ES-I3 (cell line): Measurements from ENCODE around the gene CC2D1A.
"Not testable (repeated sequence)": the region's sequence is repeated elsewhere in the genome, so short reads cannot be mapped to it uniquely, and the experiment has no call there.

ENCODE experiments used
- H3K36me3 ChIP-seq: 2 replicates; pipeline ENCODE4 v1.6.1; 2013; ENCODE audit warnings: mild to moderate bottlenecking, low read length, control low read depth, moderate library complexity; ENCODE audit not compliant: insufficient read depth
- H3K4me1 ChIP-seq: 2 replicates; pipeline ENCODE4 v1.6.1; 2013; ENCODE audit warnings: mild to moderate bottlenecking, control low read depth, low read length; ENCODE audit not compliant: insufficient read depth
- H3K9ac ChIP-seq: 2 replicates; pipeline ENCODE4 v1.6.1; 2013; ENCODE audit warnings: low read depth, mild to moderate bottlenecking, low read length, moderate library complexity
- H3K9me3 ChIP-seq: 2 replicates; pipeline ENCODE4 v1.6.1; 2013; ENCODE audit warnings: mild to moderate bottlenecking, low read length, moderate library complexity; ENCODE audit not compliant: control insufficient read depth, insufficient read depth

CC2D1A gene

DNA sequence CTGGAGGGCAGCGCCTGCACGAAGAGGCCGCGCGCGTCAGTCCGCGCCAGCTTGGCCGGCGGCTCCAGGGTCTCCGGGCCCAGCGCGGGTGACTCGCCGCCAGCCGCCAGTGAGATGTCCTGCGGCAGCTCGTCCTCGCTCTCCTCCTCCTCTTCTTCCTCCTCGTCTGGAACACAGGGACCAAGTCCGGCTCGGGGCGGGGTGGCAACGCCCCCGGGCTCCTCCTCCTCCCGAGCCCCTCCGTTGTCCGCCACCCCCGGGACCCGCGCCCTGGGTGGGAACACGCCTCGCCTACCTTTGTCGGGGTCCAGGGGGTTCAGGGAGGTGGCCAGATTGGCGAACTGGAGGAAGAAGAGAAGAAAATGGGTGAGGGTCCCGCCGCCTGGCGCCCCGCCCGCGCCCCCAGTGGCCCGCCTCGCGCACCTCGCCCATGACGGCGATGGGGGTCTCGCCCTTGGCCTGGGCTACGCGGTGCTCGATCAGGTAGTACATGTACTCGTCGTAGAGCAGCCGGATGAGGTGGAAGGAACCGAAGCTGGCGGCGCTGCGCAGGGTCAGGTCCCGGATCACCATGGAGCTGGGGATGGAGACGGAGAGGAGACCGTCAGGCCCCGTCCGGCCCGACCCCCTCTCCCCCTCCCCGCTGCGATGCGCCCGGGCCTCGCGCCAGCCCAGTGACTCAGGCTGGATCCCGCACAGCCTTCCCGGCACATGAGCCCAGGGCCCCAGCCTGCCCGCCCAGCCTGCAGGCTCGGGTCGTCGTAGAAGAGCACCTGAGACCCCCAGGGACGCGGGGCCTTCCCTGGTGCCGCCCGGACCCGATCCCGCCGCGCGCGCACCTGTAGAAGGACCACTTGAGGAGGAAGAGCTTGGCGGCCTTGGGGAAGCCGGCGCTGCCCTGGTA is 57.0 kb downstream of the CC2D1A start:
- Histone ChIP-seq H3K36me3 (peaks cover under 1% of the 10 kb centered on the region; the same call in 1 of the 2 replicates), H3K4me1 (no peaks in the 10 kb centered on the region; the same call in 1 of the 2 replicates), H3K9ac (peak overlapping the region; percentile 51; the same call in 1 of the 2 replicates), H3K9me3 (no peaks in the 10 kb centered on the region)

DNA sequence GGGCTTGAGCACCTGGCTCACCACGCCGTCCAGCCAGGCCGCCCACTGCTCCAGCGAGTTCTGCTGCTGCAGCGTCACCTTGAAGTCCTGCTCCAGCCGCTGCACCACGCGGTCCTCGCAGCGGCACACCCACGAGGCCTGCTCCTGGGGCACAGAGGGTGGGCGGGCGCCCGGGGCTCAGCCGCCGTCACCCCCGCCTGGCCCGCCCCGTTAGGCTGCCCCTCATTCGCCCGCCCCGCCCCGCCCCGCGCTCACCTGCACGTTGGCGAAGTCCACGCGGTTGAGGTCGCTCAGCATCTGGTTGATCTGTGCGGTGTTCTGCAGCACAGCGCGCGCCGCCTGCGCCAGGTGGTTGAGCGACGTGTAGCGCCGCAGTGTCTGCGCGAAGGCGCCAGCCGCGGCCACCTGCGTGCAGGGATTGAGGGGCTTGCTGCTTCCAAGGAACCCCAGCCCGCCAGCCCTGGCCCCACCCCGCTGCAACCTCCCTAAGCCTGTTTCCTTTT is 57.7 kb downstream of the CC2D1A start:
- H3K36me3 ChIP-seq, result no peaks in the 10 kb centered on the region
- H3K4me1 ChIP-seq, result no peaks in the 10 kb centered on the region; the same call in 1 of the 2 replicates
- no peaks in the 10 kb centered on the region for H3K9me3 ChIP-seq
- H3K9ac ChIP-seq, result peak overlapping the region; percentile 51; the same call in 1 of the 2 replicates

DNA sequence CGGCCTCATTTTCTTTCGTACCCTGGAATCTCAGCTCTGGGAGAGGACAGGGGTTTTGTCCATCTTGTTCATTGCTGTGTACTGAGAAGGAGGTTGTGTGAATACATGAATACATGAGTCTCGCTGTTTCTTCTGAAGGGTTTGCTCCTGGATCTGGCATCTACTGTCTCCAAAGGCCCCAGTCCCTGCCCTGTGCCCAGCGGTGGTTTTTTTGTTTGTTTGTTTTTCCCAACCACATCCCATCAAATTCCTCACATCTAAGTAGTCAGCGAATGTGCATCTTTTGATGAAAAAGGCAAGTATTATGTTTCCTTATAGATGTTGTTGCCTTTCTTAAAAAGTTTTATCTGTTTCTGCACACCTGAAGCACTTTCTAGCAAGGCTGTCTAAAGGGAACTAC is 58.8 kb downstream of the CC2D1A start:
- no peaks in the 10 kb centered on the region for H3K9me3 ChIP-seq
- H3K4me1 ChIP-seq, result no peaks in the 10 kb centered on the region; the same call in 1 of the 2 replicates
- H3K9ac ChIP-seq, result no peak overlapping the region
- no peaks in the 10 kb centered on the region for H3K36me3 ChIP-seq

DNA sequence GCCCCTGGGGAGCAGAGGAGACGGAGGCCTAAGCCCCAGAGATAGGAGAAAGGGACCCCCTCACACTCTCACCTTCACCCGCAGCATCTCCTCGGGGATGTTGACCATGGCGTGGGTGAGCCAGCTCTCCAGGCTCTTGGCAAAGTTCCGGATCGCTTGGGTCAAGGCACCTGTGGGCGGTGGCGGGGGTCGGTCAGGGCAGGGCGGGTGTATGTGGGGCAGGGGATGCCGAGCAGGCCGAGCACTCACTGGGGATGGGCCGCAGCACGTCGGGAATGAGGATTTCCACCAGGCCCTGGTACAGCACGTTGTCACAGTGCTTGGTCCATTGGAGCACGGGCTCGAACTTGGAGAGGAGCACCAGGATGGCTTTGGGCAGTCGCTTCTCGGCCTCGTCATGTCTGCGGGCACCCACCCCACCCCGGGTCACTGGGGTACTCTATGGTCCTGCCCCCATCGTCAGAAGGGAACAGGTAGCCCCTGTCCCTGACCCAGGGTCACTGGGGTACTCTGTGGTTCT is 59.4 kb downstream of the CC2D1A start:
- no peaks in the 10 kb centered on the region for H3K9me3 ChIP-seq
- H3K4me1 ChIP-seq, result no peaks in the 10 kb centered on the region; the same call in 1 of the 2 replicates
- no peak overlapping the region for H3K9ac ChIP-seq
- no peaks in the 10 kb centered on the region for H3K36me3 ChIP-seq

DNA sequence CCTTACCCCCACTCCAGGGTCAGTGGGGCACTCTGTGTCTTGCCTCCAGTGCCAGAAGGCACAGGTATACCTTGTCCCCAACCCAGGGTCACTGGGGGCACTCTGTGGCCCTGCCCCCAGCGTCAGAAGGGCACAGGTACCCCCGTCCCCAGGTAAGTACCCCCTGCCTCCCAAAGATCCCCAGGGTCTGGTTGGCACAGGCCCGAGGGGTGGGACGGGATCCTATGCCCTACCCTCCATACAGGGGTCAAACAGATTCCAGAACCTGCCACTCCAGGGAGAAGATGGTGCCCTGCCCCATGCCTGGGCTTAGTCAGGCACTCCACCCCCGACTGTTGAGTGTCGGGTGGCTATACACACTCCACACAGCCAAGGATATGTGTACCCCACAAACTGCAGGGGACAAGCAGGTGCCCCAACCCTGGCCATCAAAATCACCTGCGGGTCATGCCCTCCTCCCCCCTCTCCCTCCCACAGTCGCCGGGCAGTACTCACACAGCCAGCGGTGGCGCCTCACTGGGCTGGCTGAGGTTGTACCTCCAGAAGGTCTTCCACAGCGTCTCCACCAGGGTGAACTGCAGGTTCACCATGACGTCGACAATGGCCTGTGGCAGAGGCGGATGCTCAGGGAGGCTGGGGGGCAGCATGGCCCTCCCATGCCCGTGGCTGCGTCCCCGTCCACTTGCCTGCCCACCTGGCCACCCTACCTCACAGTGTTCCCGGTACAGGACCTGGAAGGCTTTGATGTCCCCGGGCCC is 60.1 kb downstream of the CC2D1A start:
- Histone ChIP-seq H3K9me3 (no peaks in the 10 kb centered on the region), H3K36me3 (no peaks in the 10 kb centered on the region), H3K9ac (no peak overlapping the region)

DNA sequence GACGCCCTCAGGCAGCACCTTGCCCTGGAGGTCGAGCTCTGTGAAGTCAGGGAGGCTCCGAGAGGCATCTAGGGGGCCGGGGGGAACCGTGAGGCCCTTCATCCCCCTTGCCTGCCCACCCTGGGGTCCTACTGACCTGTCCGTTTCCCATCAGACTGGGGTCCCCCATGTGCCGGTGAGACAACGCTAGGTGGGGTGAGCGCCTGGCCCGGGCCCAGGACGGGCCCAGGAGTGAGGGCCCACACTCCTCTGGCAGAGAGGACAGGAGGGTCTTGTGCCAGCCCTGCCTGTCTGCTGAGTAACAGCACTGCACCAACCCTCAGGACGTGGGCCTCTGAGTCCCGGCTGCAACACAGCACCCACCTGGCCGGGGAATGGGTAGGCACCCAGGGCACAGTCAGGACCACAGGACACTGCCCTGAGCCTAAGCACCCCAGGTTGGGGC is 60.7 kb downstream of the CC2D1A start:
- Histone ChIP-seq H3K9ac (no peak overlapping the region), H3K9me3 (no peaks in the 10 kb centered on the region), H3K4me1 (no peaks in the 10 kb centered on the region), H3K36me3 (no peaks in the 10 kb centered on the region)

More for the DNA sequence above, 60.1 kb downstream of the CC2D1A start:
- H3K4me1 ChIP-seq, result no peaks in the 10 kb centered on the region; the same call in 1 of the 2 replicates

DNA sequence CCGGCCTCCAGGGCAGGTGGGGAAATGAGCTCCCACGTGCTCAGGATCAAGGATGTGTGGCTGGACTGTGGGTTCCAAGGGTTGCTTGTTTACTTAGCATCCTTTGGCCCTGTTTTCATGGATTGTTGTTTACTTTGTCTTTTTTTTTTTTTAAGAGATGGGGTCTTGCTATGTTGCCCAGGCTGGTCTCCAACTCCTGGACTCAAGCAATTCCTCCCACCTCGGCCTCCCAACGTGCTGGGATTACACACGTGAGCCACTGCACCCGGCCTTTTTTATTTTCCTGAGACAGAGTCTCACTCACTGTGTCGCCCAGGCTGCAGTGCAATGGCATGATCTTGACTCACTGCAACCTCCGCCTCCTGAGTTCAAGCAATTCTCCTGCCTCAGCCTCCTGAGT is 61.2 kb downstream of the CC2D1A start:
- not testable (repeated sequence) for H3K9me3 ChIP-seq, H3K36me3 ChIP-seq, H3K4me1 ChIP-seq

DNA sequence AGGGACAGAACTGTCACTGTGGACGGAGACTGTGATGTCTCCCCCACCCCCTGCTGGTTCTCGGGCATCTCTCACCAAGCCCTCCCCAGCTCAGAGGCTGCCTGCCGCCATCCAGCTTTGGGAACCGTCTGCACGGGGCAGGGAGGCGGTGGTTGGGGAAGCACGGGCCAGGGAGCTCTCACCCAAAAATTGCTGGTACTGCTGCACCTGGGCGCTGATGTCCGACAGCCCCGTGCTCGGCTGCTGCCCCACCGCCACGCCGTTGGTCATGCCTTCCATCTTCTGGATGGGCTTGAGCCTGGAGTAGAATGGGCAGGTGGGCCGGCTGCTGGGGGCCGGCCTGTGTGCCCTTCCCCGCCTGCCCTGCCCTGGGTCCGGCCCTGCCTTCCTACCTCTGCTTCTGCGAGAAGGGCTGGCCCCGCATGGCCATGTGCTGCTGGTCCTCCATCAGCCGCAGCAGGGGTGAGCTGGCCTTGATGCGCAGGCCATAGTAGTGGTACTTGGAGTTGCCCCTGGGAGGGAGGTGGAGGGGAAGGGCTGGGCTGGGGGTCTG is 62.5 kb downstream of the CC2D1A start:
- H3K9me3 ChIP-seq, result no peaks in the 10 kb centered on the region
- H3K4me1 ChIP-seq, result no peaks in the 10 kb centered on the region
- H3K9ac ChIP-seq, result no peak overlapping the region
- 0 out of 2 replicates have a peak, but pooled peaks cover 3% of the 10 kb centered on the region for H3K36me3 ChIP-seq

More for the DNA sequence above, 61.2 kb downstream of the CC2D1A start:
- not testable (repeated sequence) for H3K9ac ChIP-seq

DNA sequence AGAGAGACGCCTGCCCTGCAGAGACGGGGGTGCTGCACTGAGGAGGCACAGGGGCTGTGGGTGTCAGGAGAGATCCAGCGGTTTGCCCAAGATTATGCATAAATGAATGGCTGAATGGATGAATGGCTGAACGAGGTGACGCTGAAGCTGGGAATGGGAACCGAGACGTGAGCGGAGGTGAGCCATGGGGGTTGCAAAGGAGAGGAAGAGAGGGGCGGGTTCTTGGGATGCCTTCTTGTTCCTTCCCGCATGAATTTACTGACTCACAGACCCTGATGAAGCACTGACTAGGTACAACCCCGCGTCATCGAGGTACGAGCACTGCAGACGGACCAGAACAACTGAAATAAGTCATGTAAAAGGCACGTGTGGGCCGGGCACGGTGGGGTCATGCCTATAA is 63.0 kb downstream of the CC2D1A start:
- no peaks in the 10 kb centered on the region for H3K4me1 ChIP-seq
- H3K36me3 ChIP-seq, result 0 out of 2 replicates have a peak, but pooled peaks cover 3% of the 10 kb centered on the region
- no peak overlapping the region for H3K9ac ChIP-seq
- H3K9me3 ChIP-seq, result no peaks in the 10 kb centered on the region

DNA sequence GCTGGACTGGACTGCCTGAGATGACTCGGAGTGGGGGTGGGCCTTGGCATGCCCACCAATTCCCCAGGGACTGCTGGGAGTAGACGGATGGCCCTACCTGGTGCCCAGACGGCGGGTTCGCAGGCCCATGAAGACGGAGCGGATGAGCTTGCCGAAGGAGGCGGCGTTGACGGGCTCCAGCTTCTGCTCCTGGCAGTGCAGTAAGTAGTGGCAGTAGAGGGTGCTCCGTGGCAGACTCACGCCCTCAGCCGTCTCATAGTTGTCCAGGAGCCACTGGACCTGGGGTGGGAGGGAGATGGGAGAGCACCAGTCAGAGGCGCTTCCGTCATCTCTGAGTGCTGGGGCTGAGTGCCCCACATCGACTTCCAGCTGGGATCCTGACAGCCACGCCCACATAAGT is 63.9 kb downstream of the CC2D1A start:
- H3K9me3 ChIP-seq, result no peaks in the 10 kb centered on the region
- 0 out of 2 replicates have a peak, but pooled peaks cover 3% of the 10 kb centered on the region for H3K36me3 ChIP-seq

DNA sequence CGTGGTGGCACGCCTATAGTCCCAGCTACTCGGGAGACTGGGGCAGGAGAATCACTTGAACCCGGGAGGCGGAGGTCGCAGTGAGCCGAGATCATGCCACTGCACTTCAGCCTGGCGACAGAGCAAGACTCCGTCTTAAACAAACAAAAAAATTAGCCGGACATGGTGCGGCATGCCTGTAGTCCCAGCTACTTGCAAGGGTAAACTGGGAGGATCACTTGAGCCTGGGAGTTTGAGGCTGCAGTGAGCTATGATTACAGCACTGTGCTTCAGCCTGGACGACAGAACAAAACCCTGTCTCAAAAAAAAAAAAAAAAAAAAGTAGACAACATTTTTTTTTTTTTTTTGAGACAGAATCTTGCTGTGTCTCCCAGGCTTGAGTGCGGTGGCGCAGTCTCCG is 65.9 kb downstream of the CC2D1A start:
- H3K9me3 ChIP-seq, H3K9ac ChIP-seq, H3K4me1 ChIP-seq, H3K36me3 ChIP-seq: not testable (repeated sequence)

More for the DNA sequence above, 63.9 kb downstream of the CC2D1A start:
- H3K4me1 ChIP-seq, result no peaks in the 10 kb centered on the region
- H3K9ac ChIP-seq, result no peak overlapping the region

DNA sequence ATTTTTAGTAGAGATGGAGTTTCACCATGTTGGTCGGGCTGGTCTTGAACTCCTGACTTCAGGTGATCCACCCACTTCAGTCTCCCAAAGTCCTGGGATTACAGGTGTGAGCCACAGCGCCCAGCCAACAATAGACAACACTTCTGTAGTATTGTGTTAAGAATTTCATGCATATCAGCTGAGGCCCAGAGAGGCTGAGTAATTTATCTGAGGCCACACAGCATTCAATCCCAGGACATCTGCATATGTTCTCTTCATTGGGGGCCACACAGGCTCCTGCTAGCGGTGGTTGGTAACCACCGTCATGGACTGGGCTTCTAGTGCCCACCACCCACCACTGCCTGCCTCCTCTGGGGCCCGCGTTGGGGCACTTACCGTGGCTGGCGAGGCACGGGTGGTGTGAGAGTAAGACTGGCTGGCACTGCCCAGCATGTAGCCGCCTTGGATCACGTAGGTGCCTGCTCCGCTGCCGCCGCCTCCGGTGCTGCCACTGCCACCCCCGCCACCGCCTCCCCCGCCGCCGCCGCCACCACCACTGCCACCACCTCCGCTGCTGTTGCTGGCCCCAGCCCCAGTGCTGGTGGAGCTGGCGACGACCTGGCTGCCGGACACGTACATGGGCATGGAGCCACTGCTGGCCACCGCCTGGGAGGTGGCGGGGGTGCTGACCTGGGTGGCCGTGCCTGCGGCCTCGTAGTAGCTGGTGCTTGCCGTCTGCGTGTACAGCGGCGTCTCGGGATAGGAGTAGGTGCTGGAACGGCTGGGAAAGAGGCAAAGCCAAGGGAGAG is 66.6 kb downstream of the CC2D1A start:
- H3K4me1 ChIP-seq, result no peaks in the 10 kb centered on the region
- no peak overlapping the region for H3K9ac ChIP-seq
- H3K9me3 ChIP-seq, result no peaks in the 10 kb centered on the region
- H3K36me3 ChIP-seq, result 0 out of 2 replicates have a peak, but pooled peaks cover 3% of the 10 kb centered on the region

DNA sequence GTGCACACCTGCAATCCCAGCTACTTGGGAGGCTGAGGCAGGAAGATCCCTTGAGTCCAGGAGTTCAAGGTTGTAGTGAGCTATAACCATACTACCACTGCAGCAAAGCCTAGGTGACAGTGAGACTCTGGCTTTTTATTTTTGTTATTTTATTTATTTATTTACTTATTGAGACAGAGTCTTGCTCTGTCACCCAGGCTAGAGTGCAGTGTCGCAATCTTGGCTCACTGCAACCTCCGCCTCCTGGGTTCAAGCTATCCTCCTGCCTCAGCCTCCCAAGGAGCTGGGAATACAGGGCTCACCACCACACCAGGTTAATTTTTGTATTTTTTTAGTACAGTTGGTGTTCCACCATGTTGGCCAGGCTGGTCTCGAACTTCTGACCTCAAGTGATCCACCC is 67.5 kb downstream of the CC2D1A start:
- H3K9me3 ChIP-seq, H3K4me1 ChIP-seq, H3K36me3 ChIP-seq, H3K9ac ChIP-seq: not testable (repeated sequence)
